NCI-H524 treated with DMSO at 0.1 percent for 48 hours (cell line): ENCODE results near the gene PTTG1.

ENCODE experiments used
- DNase-seq: peaks from one replicate; lab custom pipeline; 2025; lab: John Stamatoyannopoulos, UW

The PTTG1 gene

GRCh38 chr5:160455600-160455999 is 33.9 kb downstream of the PTTG1 start:
- DNase-seq, result no peak

GRCh38 chr5:160456480-160457177 is 35.0 kb downstream of the PTTG1 start:
- no peak for DNase-seq

- no peak for DNase-seq
Observed at GRCh38 chr5:160457252-160457651, 35.6 kb downstream of the PTTG1 start.

GRCh38 chr5:160458806-160459800 is 37.4 kb downstream of the PTTG1 start:
- DNase-seq, result no peak

GRCh38 chr5:160460377-160461049 is 38.9 kb downstream of the PTTG1 start:
- no peak for DNase-seq

GRCh38 chr5:160461378-160461777 is 39.7 kb downstream of the PTTG1 start:
- no peak for DNase-seq

GRCh38 chr5:160462167-160462566 is 40.5 kb downstream of the PTTG1 start:
- DNase-seq, result no peak

- no peak for DNase-seq
Observed at GRCh38 chr5:160463227-160463626, 41.6 kb downstream of the PTTG1 start.

- no peak for DNase-seq
Observed at GRCh38 chr5:160463740-160464465, 42.2 kb downstream of the PTTG1 start.

GRCh38 chr5:160464466-160464797 is 42.8 kb downstream of the PTTG1 start:
- peak; percentile 13 for DNase-seq

GRCh38 chr5:160466116-160466515 is 44.5 kb downstream of the PTTG1 start:
- peak; percentile 59 for DNase-seq

- no peak for DNase-seq
Observed at GRCh38 chr5:160466889-160467554, 45.4 kb downstream of the PTTG1 start.

GRCh38 chr5:160467555-160468362 is 46.1 kb downstream of the PTTG1 start:
- DNase-seq, result no peak

- DNase-seq, result no peak
Observed at GRCh38 chr5:160468363-160468975, 46.8 kb downstream of the PTTG1 start.

GRCh38 chr5:160469156-160470144 is 47.8 kb downstream of the PTTG1 start:
- no peak for DNase-seq

GRCh38 chr5:160470437-160471361 is 49.0 kb downstream of the PTTG1 start:
- no peak for DNase-seq

- no peak for DNase-seq
Observed at GRCh38 chr5:160471761-160472160, 50.1 kb downstream of the PTTG1 start.

- DNase-seq, result no peak
Observed at GRCh38 chr5:160472482-160472881, 50.8 kb downstream of the PTTG1 start.
